ENCODE results near the gene LCP1. TPM values are rescaled to one million over a fixed set of nuclear protein-coding genes. Genes with fewer than 3 reads are reported as not detected.
"Not testable (repeated sequence)": the region's sequence is repeated elsewhere in the genome, so short reads cannot be mapped to it uniquely, and the experiment has no call there.

The LCP1 gene
- 66.6 and 77.8 TPM in 2 replicates for total RNA-seq (2014; rRNA removed; shearing (Covaris generic))

GRCh38 chr13:46181840-46182490 is at the start of gene LCP1:
TSS of gene LCP1 (minus strand) at chr13:46182177. CDS start at chr13:46159662, 22,515 bp downstream.
- peak; percentile 75 for DNase-seq (ENCODE audit: low spot score)

- DNase-seq (ENCODE audit: low spot score) = no peak
These were observed 47.3 kb upstream of the LCP1 start for GRCh38 chr13:46229251-46229650.

GRCh38 chr13:46220234-46220633 is 38.3 kb upstream of the LCP1 start:
- peak; percentile 41 for DNase-seq (ENCODE audit: low spot score)

GRCh38 chr13:46214741-46215140 is 32.8 kb upstream of the LCP1 start:
- DNase-seq (ENCODE audit: low spot score) = not testable (repeated sequence)

- no peak for DNase-seq (ENCODE audit: low spot score)
These were observed 31.3 kb upstream of the LCP1 start for GRCh38 chr13:46213242-46213641.

GRCh38 chr13:46211483-46212351 is 29.7 kb upstream of the LCP1 start, which contains the start of gene LRRC63:
TSS of gene LRRC63 (plus strand) at chr13:46211928. CDS start at chr13:46213035, 1,107 bp downstream.
- peak; percentile 60 for DNase-seq (ENCODE audit: low spot score)

GRCh38 chr13:46211116-46211482 is 29.1 kb upstream of the LCP1 start:
- DNase-seq (ENCODE audit: low spot score) = no peak

GRCh38 chr13:46210362-46211083 is 28.5 kb upstream of the LCP1 start:
- no peak for DNase-seq (ENCODE audit: low spot score)

- no peak for DNase-seq (ENCODE audit: low spot score)
These were observed 25.9 kb upstream of the LCP1 start for GRCh38 chr13:46207828-46208227.

- no peak for DNase-seq (ENCODE audit: low spot score)
These were observed 24.2 kb upstream of the LCP1 start for GRCh38 chr13:46206143-46206542.

- no peak for DNase-seq (ENCODE audit: low spot score)
These were observed 21.0 kb upstream of the LCP1 start for GRCh38 chr13:46202966-46203365.

GRCh38 chr13:46202188-46202795 is 20.3 kb upstream of the LCP1 start:
- no peak for DNase-seq (ENCODE audit: low spot score)

GRCh38 chr13:46198696-46199193 is 16.8 kb upstream of the LCP1 start:
- no peak for DNase-seq (ENCODE audit: low spot score)

GRCh38 chr13:46197299-46198048 is 15.5 kb upstream of the LCP1 start:
- DNase-seq (ENCODE audit: low spot score) = no peak

- no peak for DNase-seq (ENCODE audit: low spot score)
These were observed 13.0 kb upstream of the LCP1 start for GRCh38 chr13:46195016-46195415.

- DNase-seq (ENCODE audit: low spot score) = no peak
These were observed 10.4 kb upstream of the LCP1 start for GRCh38 chr13:46192412-46192811.

GRCh38 chr13:46185634-46186033 is 3.7 kb upstream of the LCP1 start:
- no peak for DNase-seq (ENCODE audit: low spot score)

GRCh38 chr13:46184277-46184699 is 2.3 kb upstream of the LCP1 start:
- peak; percentile 35 for DNase-seq (ENCODE audit: low spot score)

GRCh38 chr13:46183018-46183946 is 1.3 kb upstream of the LCP1 start:
- no peak for DNase-seq (ENCODE audit: low spot score)

- DNase-seq (ENCODE audit: low spot score) = no peak
These were observed 507 bp upstream of the LCP1 start for GRCh38 chr13:46182491-46182877.
